Measurements from ENCODE around the gene CETN1. TPM values are rescaled to one million over a fixed set of nuclear protein-coding genes. Genes with fewer than 3 reads are reported as not detected.

The CETN1 gene
- total and polyA plus RNA-seq, 2 of the 13 experiments (the other 11 are each of a cell fraction or from before 2014, with no cell fraction given), result not detected

- no peak for TF ChIP-seq MLXIP (CRISPR knock-in tag; IDR thresholded peaks at IDR 0.05; ENCODE audit: borderline replicate concordance)
- no peak for TF ChIP-seq CREB3 (CRISPR knock-in tag; IDR thresholded peaks at IDR 0.05)
- no peak for TF ChIP-seq ZFYVE20 (CRISPR knock-in tag; IDR thresholded peaks at IDR 0.05; ENCODE audit: borderline replicate concordance, low read depth)
Observed at GRCh38 chr18:622289-622688, 42.1 kb downstream of the CETN1 start (continued).

- no peak overlapping the region for H2AFZ ChIP-seq (ENCODE audit: low read length)
- H3K79me2 ChIP-seq (ENCODE audit: insufficient read depth, low read length), result no peaks in the 10 kb centered on the region
- ATAC-seq (peak; percentile 99), FAIRE-seq (peak; percentile 21), DNase-seq (ENCODE audit: low spot score) (peak; percentile 62)
- no peaks in the 10 kb centered on the region for H3K36me3 ChIP-seq (replicated peaks in 1 of 2; ENCODE audit: control insufficient read depth in 1 of 2, insufficient read depth in 2 of 2, low read length in 2 of 2)
- H3K27me3 ChIP-seq (ENCODE audit: control insufficient read depth in 1 of 2, insufficient read depth in 2 of 2, low read length in 2 of 2), result peaks cover 0 to 5% of the 10 kb centered on the region in 2 experiments; a peak in 2 of 5 replicates
- H3K4me1 ChIP-seq (ENCODE audit: insufficient read depth, low read length), result peaks cover 6% of the 10 kb centered on the region
- H3K4me2 ChIP-seq (ENCODE audit: low read depth, low read length), result peak overlapping the region; percentile 66
- H4K20me1 ChIP-seq (ENCODE audit: insufficient read depth, low read length), result no peaks in the 10 kb centered on the region
- WGBS (ENCODE audit: low lambda C conversion rate), result 15% methylated on average over 11 of the region's 11 CpGs
- ChIA-PET CTCF (ENCODE audit: low intra/inter-chr PET ratio, low total read pairs) (interaction anchor here (0.7 to 1.6 kb wide), 3 partner anchors 89 to 215 kb away, joined by 3 to 8 read pairs (median 6); partner anchors contain the start of gene ENOSF1), POLR2A (no interaction called here)
- H3K27ac ChIP-seq (ENCODE audit: extremely low read length, insufficient read depth, low read length), result no peak overlapping the region
- intact Hi-C loops (cut with micrococcal nuclease; ENCODE audit: unreplicated experiment) (loop anchor here (2.0 to 10.0 kb wide), 4 partner anchors 33 to 209 kb away; partner anchors contain the start of gene TYMS), in situ Hi-C loops (cut with HindIII; ENCODE audit: extremely low pct_ligation_motif_present, low pct_unique_long_range_greater_than_20kb) (loop anchor here (25.0 kb wide), 1 partner anchor 213 kb away; no protein-coding TSS in a partner anchor)
- peak overlapping the region in 1 of 3 experiments; percentile 56; a peak in 2 of 6 replicates for H3K4me3 ChIP-seq (replicated peaks in 1 of 3; ENCODE audit: insufficient read depth in 1 of 3, low read depth in 2 of 3, low read length in 3 of 3)
- H3K9ac ChIP-seq (ENCODE audit: insufficient read depth, low read depth, low read length), result no peak overlapping the region
- BruUV-seq (replicated peaks), result no TSS peak
- no peaks in the 10 kb centered on the region for H3K9me3 ChIP-seq (ENCODE audit: low read length)
- TF ChIP-seq HMGXB4 (CRISPR knock-in tag; IDR thresholded peaks at IDR 0.05; ENCODE audit: borderline replicate concordance in 1 of 2, low read depth in 1 of 2) (peak in 1 of 2 experiments; percentile 50; a peak in 1 of 4 replicates), TMF1 (CRISPR knock-in tag; IDR thresholded peaks at IDR 0.05; ENCODE audit: low read depth) (no peak), STAG1 (CRISPR knock-in tag; IDR thresholded peaks at IDR 0.05) (peak; percentile 69), ZNF75D (CRISPR knock-in tag; IDR thresholded peaks at IDR 0.05; ENCODE audit: borderline replicate concordance) (no peak), MED13 (CRISPR knock-in tag; IDR thresholded peaks at IDR 0.05) (no peak), TEAD3 (CRISPR knock-in tag; optimal IDR thresholded peaks at IDR 0.05; ENCODE audit: borderline replicate concordance) (peak; percentile 11), CTCF (CRISPR knock-in tag; IDR thresholded peaks at IDR 0.05) (peak; percentile 75), XRCC5 (optimal IDR thresholded peaks at IDR 0.05; ENCODE audit: low read length) (peak; percentile 56)
Observed at GRCh38 chr18:623761-624620, 43.8 kb downstream of the CETN1 start.

Measured in HepG2 (cell line).